Measurements from ENCODE around the gene DBI.
"Not testable (repeated sequence)": the region's sequence is repeated elsewhere in the genome, so short reads cannot be mapped to it uniquely, and the experiment has no call there.

Gene DBI

GRCh38 chr2:119402645-119403560 is 36.1 kb downstream of the DBI start:
- no peak for DNase-seq

GRCh38 chr2:119403618-119404017 is 36.8 kb downstream of the DBI start:
- DNase-seq, result not testable (repeated sequence)

GRCh38 chr2:119405151-119405550 is 38.4 kb downstream of the DBI start:
- DNase-seq, result no peak

GRCh38 chr2:119407430-119408220 is 40.8 kb downstream of the DBI start:
- DNase-seq, result peak; percentile 69

- peak; percentile 4 for DNase-seq
Observed at GRCh38 chr2:119408221-119408619, 41.4 kb downstream of the DBI start.

- DNase-seq, result peak; percentile 24
Observed at GRCh38 chr2:119409506-119409905, 42.7 kb downstream of the DBI start.

GRCh38 chr2:119414894-119415293 is 48.1 kb downstream of the DBI start:
- DNase-seq, result no peak

- DNase-seq, result no peak
Observed at GRCh38 chr2:119415630-119416029, 48.9 kb downstream of the DBI start.

- no peak for DNase-seq
Observed at GRCh38 chr2:119416299-119416923, 49.6 kb downstream of the DBI start.

- no peak for DNase-seq
Observed at GRCh38 chr2:119417908-119418307, 51.1 kb downstream of the DBI start.

GRCh38 chr2:119419065-119419464 is 52.3 kb downstream of the DBI start:
- DNase-seq, result no peak

- no peak for DNase-seq
Observed at GRCh38 chr2:119419803-119420508, 53.2 kb downstream of the DBI start.

GRCh38 chr2:119421304-119421703 is 54.5 kb downstream of the DBI start:
- no peak for DNase-seq

GRCh38 chr2:119421741-119422140 is 55.0 kb downstream of the DBI start:
- DNase-seq, result no peak

All from NCI-H345 (cell line).